Lower lobe of right lung (tissue), 2 donors: ENCODE results near the gene CHD6. TPM values are rescaled to one million over a fixed set of nuclear protein-coding genes. Genes with fewer than 3 reads are reported as not detected.

Experiments used
- ATAC-seq, 2 donors: fragments of 200-7000 bp; cut with Tn5 transposase; one replicate each; pipeline ENCODE4 v1.9.1; 2020 to 2022; ENCODE audit warnings: mild to moderate bottlenecking in 2 of 2, moderate library complexity in 2 of 2
- DNase-seq: peaks from one replicate; pipeline ENCODE4 v3.0.0-alpha.2; 2020
- H3K27ac ChIP-seq: fragments of 200-600 bp; one replicate; pipeline ENCODE4 v1.8.0; 2022
- H3K27me3 ChIP-seq: fragments of 200-600 bp; one replicate; pipeline ENCODE4 v1.8.0; 2022; ENCODE audit warnings: low read depth
- H3K36me3 ChIP-seq: fragments of 200-600 bp; one replicate; pipeline ENCODE4 v1.8.0; 2022; ENCODE audit warnings: mild to moderate bottlenecking
- H3K4me1 ChIP-seq: fragments of 200-600 bp; one replicate; pipeline ENCODE4 v1.8.0; 2022
- H3K4me3 ChIP-seq: fragments of 200-600 bp; one replicate; pipeline ENCODE4 v1.8.0; 2022; ENCODE audit warnings: mild to moderate bottlenecking
- H3K9me3 ChIP-seq: fragments of 200-600 bp; one replicate; pipeline ENCODE4 v1.8.0; 2022
- CTCF ChIP-seq: fragments of 200-600 bp; IDR thresholded peaks from one replicate; pipeline ENCODE4 v1.8.0; 2022; ENCODE audit warnings: antibody characterized with exemption, mild to moderate bottlenecking
- intact Hi-C: fragments of 100-400 bp; cut with DNase I; formaldehyde crosslinking; loops from one replicate; pipeline ENCODE4 v1.11.0; 2022
- total RNA-seq: library from RNA; stranded (reverse); fragmentation: NEBNext Ultra II Directional; extraction: Animal tissue kit (Norgen Biotek cat#: 25700); gene quantifications from one replicate; pipeline ENCODE4 v1.2.1, GENCODE V29; 2021
- donor health status: DM: no; HTN: yes; CAD: no; lungs with severe emphysema.

CHD6 gene
- total RNA-seq, 1 donor from 2014 or later, result 43.6 TPM

GRCh38 chr20:41379551-41379950 lies 238.6 kb downstream of the CHD6 start:
- peaks cover 8% of the 10 kb centered on the region for H3K27me3 ChIP-seq
- H3K36me3 ChIP-seq, result no peaks in the 10 kb centered on the region
- H3K27ac ChIP-seq, result no peak overlapping the region
- no peak overlapping the region for H3K4me3 ChIP-seq
- DNase-seq, result no peak
- no peak for ATAC-seq
- H3K4me1 ChIP-seq, result no peaks in the 10 kb centered on the region
- TF ChIP-seq CTCF, result no peak
- no peaks in the 10 kb centered on the region for H3K9me3 ChIP-seq
- intact Hi-C loops, result no loop called here

- Histone ChIP-seq H3K27me3 (peaks cover 8% of the 10 kb centered on the region), H3K36me3 (no peaks in the 10 kb centered on the region), H3K4me1 (no peaks in the 10 kb centered on the region), H3K27ac (no peak overlapping the region), H3K9me3 (no peaks in the 10 kb centered on the region), H3K4me3 (no peak overlapping the region)
- intact Hi-C loops, result no loop called here
- no peak for TF ChIP-seq CTCF
- ATAC-seq (no peak), DNase-seq (no peak)
Measured at GRCh38 chr20:41377275-41377674, 240.9 kb downstream of the CHD6 start.

- Histone ChIP-seq H3K4me1 (no peaks in the 10 kb centered on the region), H3K27me3 (peaks cover 8% of the 10 kb centered on the region), H3K4me3 (no peak overlapping the region), H3K27ac (no peak overlapping the region), H3K9me3 (no peaks in the 10 kb centered on the region), H3K36me3 (no peaks in the 10 kb centered on the region)
- no peak for DNase-seq
- no peak for TF ChIP-seq CTCF
- ATAC-seq, result no peak
- intact Hi-C loops, result no loop called here
Measured at GRCh38 chr20:41376349-41376748, 241.8 kb downstream of the CHD6 start.

GRCh38 chr20:41375846-41376245 lies 242.3 kb downstream of the CHD6 start:
- DNase-seq, result no peak
- intact Hi-C loops, result no loop called here
- TF ChIP-seq CTCF, result no peak

GRCh38 chr20:41373931-41374920 lies 244.0 kb downstream of the CHD6 start:
- TF ChIP-seq CTCF, result no peak
- H3K4me3 ChIP-seq, result no peak overlapping the region
- no peaks in the 10 kb centered on the region for H3K36me3 ChIP-seq
- intact Hi-C loops, result no loop called here
- H3K27ac ChIP-seq, result no peak overlapping the region
- DNase-seq, result no peak
- ATAC-seq, result no peak
- peaks cover 8% of the 10 kb centered on the region for H3K27me3 ChIP-seq
- H3K4me1 ChIP-seq, result no peaks in the 10 kb centered on the region
- no peaks in the 10 kb centered on the region for H3K9me3 ChIP-seq

More at GRCh38 chr20:41375846-41376245, 242.3 kb downstream of the CHD6 start:
- no peak overlapping the region for H3K4me3 ChIP-seq
- H3K4me1 ChIP-seq, result no peaks in the 10 kb centered on the region
- H3K36me3 ChIP-seq, result no peaks in the 10 kb centered on the region
- H3K27ac ChIP-seq, result no peak overlapping the region
- no peaks in the 10 kb centered on the region for H3K9me3 ChIP-seq
- H3K27me3 ChIP-seq, result peaks cover 8% of the 10 kb centered on the region
- no peak for ATAC-seq
